ENCODE measurements around the gene FIGN.

The FIGN gene

DNA sequence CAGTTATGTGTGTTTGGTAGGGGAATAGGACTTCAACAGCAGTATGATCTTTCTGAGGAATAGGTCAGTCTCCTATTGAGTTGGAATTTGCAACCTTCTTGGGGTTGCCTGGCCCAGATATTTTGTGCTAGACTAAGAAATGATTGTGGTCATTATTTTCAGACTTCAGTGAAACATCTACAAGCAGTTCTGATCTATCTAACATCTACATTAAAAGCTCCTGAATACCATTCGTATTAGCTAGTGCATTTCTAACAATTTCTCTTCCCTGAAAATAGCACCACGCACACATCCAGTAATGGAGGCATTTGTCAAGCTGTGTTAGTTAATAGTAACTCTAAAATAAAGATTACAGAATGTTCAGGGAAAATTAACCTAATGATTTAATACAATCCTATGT lies 179.3 kb downstream of the FIGN start:
- no peak for TF ChIP-seq ZFX (IDR thresholded peaks at IDR 0.05; ENCODE audit: borderline replicate concordance)
- TF ChIP-seq, protein P1, sequence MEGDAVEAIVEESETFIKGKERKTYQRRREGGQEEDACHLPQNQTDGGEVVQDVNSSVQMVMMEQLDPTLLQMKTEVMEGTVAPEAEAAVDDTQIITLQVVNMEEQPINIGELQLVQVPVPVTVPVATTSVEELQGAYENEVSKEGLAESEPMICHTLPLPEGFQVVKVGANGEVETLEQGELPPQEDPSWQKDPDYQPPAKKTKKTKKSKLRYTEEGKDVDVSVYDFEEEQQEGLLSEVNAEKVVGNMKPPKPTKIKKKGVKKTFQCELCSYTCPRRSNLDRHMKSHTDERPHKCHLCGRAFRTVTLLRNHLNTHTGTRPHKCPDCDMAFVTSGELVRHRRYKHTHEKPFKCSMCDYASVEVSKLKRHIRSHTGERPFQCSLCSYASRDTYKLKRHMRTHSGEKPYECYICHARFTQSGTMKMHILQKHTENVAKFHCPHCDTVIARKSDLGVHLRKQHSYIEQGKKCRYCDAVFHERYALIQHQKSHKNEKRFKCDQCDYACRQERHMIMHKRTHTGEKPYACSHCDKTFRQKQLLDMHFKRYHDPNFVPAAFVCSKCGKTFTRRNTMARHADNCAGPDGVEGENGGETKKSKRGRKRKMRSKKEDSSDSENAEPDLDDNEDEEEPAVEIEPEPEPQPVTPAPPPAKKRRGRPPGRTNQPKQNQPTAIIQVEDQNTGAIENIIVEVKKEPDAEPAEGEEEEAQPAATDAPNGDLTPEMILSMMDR (IDR thresholded peaks at IDR 0.05), result no peak
- no peak overlapping the region for H3K27ac ChIP-seq

DNA sequence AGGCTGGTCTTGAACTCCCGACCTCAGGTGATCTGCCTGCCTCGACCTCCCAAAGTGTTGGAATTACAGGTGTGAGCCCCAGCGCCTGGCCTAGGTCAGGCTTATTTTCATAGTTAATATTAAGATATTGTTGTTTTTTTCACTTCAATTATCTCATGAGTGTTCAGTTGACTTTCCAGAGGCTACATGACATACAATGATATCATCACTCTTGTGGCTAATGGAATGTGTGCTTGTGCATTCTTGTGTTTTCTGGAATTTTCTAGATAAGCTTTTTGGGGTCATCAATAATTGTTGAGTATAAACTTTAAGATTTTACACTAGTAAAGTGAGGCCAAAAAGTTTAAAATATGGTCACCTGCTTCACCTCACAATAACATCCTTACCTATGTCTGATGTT lies 180.9 kb downstream of the FIGN start:
- no peak overlapping the region for H3K27ac ChIP-seq
- TF ChIP-seq, protein P1 (IDR thresholded peaks at IDR 0.05), result no peak
- TF ChIP-seq ZFX (IDR thresholded peaks at IDR 0.05; ENCODE audit: borderline replicate concordance), result no peak

DNA sequence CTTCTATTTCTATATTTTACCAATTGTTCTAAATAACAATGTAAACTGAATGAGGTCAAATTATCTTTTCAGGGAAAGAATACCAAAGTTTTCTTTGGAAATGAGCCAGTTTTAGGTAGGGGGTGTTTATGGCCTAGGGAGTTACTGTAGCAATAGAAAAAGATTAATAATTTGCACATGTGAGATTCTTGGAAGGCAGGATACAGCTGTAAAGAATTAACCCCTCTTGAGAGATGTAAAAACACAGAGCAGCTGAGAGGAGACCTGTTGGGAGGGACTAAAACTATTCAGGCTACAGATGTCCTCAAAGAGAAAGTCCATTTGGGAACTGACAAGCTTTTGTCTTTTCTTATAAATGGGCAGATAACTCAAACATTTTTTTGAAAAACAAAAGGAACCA lies 182.2 kb downstream of the FIGN start:
- H3K27ac ChIP-seq, result no peak overlapping the region
- TF ChIP-seq, protein P1 (IDR thresholded peaks at IDR 0.05), result no peak
- TF ChIP-seq ZFX (IDR thresholded peaks at IDR 0.05; ENCODE audit: borderline replicate concordance), result no peak

DNA sequence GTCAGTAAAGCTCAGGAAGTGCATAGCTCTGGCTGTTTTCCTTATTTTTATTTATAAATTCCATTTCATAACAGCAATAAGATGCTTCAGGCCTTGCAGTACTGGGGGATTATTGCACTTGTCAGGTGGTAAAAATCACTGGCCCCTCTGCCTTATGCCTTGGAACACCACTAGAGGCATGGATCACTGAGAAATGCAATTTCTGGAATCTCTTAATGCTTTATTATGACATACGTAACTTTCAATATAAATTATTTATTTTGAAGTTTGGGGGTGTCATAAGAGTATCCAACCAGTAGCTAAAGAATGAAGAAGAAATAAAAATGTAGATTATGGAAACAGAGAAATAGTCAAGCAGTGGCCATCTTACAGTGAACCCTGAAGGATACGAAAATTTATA lies 183.1 kb downstream of the FIGN start:
- no peak overlapping the region for H3K27ac ChIP-seq
- TF ChIP-seq, protein P1 (IDR thresholded peaks at IDR 0.05), result no peak
- no peak for TF ChIP-seq ZFX (IDR thresholded peaks at IDR 0.05; ENCODE audit: borderline replicate concordance)

DNA sequence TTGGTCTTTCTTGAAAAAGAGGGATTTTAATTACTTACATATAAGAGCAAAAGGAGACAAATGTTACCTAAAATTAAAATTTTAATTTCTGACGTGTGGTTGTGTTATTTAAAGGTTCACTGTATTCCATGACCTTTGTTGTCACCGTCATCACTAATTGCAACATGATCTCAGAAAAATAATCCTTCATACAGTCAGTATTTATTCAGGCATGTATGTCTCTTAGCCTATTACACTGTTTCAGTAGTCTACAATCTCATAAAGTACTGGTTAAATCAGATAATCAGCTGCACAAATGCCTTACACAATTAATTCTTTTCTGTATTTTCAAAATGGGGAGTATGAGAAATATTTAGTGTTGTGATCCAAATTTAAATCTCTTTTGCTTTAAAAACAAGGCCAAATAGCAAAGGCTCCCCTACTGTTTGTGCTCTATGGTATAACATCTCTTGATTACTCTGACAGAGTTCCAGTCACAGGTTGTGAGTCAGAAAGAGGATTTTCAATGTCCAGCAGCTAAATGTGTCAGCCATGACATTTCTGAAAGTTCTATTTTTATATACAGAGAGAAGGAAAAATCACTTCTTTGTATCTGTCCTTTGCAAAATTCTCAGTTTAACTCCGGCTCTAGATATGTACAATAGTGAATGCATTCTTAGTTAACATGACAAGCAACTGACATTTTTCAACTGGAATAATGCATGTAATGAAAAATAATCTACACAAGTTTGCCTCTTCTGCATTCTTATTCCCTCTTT lies 184.0 kb downstream of the FIGN start:
- TF ChIP-seq, protein P1 (IDR thresholded peaks at IDR 0.05), result no peak
- TF ChIP-seq ZFX (IDR thresholded peaks at IDR 0.05; ENCODE audit: borderline replicate concordance), result no peak
- H3K27ac ChIP-seq, result no peak overlapping the region

DNA sequence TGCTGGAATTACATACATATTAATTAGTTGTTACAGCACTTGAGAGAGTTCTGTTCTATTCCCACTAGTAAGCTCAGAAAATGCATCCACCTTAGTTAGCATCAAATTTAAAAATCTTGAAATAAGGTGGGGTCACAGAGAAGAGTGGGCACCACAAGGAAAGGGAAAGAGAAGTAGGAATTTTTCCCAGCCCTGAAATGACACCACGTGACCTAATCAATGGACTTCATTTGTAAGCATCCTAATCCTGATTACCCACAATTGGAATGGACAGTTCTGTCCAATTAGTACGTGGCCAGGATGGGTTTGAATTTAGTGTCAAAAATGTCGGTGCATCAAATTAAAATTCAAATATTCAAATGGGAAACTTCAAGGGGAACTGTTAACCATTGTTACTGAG lies 186.8 kb downstream of the FIGN start:
- no peak overlapping the region for H3K27ac ChIP-seq
- no peak for TF ChIP-seq ZFX (IDR thresholded peaks at IDR 0.05; ENCODE audit: borderline replicate concordance)
- TF ChIP-seq, protein P1 (IDR thresholded peaks at IDR 0.05), result no peak
